ENCODE data around the gene PLPP1.

The PLPP1 gene

GRCh38 chr5:55498457-55498856 lies 36.3 kb downstream of the PLPP1 start:
- no peak for DNase-seq

DNA sequence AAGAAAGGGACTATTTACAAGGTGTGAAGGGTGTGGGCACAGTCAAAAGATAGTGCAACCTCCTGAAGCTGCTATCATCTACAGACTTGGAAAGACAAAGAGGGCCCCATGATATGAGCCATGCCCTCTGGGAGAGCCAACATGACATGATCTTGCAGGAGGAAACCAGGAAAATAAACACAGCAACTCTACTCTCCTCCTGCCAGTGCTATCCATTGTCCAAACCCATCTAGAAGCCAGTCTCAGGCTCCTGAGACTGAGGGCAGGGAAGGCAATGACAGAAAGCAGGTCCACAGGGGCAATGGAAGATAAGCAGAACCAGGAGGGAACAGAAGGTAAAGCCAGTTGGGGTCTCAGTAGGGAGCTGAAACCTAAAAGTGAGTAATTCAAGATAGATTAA lies 37.1 kb downstream of the PLPP1 start:
- DNase-seq = no peak

- DNase-seq = no peak
Measured at GRCh38 chr5:55495216-55495615, 39.5 kb downstream of the PLPP1 start.

- DNase-seq = no peak
Measured at GRCh38 chr5:55492449-55492848, 42.3 kb downstream of the PLPP1 start.

DNA sequence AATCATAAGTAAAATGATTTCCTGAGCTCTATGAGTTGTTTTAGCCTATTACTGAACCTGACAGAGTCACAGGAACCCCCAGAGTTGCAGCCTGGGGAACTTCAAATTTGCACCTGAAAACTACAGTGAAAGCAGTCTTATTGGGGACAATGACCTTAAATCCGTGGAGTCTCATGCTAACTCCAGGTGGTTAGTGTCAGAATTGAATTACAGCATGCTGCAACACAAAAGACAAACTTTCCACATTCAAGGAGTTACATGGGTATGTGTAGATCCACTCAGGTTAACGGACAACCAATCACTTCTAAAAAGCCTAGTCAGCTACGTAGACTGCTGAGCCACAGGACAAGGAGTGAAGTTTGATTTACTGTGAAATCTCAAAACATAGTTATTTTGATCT lies 49.7 kb downstream of the PLPP1 start:
- DNase-seq = no peak

GRCh38 chr5:55484531-55484930 lies 50.2 kb downstream of the PLPP1 start:
- no peak for DNase-seq

DNA sequence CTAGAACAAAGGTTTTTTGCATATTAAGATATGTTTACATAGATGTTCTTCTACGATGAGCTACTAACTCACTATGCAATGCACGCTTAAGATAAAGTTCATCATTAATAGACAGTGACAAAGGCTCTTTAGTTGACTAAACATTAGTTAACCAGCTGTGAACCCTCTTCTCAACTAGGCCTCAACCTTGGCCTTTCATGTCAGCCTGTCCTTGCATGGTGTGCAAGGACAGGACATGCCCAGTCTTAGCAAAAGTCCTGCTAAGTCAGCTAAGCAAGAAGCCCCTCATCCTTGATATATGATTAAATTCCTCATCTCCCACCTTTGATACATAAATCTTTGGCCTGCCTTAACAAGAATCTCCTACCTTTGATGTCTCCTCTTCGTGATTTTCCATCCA lies 50.9 kb downstream of the PLPP1 start:
- DNase-seq = no peak

- no peak for DNase-seq
Measured at GRCh38 chr5:55481293-55481855, 53.4 kb downstream of the PLPP1 start.

DNA sequence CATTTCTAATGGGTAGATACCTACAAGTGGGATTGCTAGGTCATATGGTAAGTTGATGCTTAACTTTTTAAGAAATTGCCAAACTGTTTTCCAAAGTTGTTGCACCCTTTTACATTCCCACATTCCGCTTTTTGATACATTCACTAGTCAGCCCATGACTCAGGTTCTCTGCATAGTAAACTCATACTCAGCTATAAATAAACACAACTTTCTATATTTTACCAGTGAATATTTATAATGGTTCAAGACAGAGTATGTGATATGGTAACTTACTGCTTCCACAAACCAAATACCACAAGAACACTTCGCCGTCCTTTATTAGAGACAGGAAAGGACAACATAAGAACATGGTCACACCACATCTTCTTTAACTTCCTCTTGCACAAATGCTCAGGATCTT lies 54.0 kb downstream of the PLPP1 start:
- DNase-seq = no peak

- no peak for DNase-seq
Measured at GRCh38 chr5:55472642-55473041, 62.1 kb downstream of the PLPP1 start.

DNA sequence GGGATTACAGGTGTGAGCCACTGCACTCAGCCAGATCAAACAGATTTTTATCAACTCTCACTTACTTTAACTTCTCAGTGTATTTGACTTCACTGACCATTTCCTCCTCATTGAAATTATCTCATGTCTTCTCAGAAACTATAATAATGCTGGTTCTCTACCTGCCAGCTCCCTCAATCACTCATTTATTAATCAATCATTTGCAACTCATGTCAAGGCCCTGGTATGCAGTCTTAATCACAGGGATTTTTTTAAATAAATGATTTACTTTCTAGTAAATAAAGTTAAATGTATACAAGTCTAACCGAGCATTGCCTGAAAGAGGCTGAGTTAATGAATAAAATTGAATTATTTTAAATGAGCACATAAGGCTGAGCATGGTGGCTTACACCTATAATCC lies 63.3 kb downstream of the PLPP1 start:
- DNase-seq = no peak

GRCh38 chr5:55470282-55470681 lies 64.5 kb downstream of the PLPP1 start:
- DNase-seq = no peak

DNA sequence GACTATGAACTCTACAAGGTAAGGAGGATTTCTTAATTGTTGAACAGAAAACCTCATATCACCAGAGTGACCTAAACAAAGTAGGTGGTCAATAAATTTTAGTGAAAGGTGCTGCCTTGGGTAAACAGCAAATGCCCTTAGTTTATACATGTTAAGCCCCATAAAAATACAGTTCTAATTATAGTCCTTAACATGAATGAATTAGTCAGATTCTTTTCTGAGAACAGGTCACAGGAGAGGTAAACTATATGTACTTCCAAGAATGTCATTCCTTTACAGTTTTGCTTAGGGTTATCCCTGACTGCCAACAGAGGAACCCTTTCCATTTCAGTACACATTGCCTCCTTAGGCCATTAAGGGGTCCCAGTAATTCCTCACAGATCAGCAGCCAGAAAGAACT lies 64.9 kb downstream of the PLPP1 start:
- DNase-seq = no peak

- no peak for DNase-seq
Measured at GRCh38 chr5:55467862-55468551, 66.8 kb downstream of the PLPP1 start.

DNA sequence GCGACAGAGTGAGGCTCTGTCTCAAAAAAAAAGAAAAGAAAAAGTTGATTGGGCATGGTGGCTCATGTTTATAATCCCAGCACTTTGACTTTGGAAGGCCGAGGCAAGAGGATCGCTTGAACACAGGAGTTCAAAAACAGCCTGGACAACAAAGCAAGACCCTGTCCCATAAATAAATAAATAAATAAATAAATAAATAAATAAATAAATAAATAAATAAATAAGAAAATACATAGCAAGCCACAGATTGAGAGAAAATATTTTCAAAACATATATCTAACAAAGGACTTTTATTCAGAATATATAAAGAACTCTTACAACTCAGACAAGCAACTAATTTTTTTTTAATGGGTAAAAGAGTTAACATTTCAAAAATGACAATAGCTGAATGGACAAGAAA lies 71.2 kb downstream of the PLPP1 start:
- DNase-seq = no peak

GRCh38 chr5:55459572-55459971 lies 75.2 kb downstream of the PLPP1 start:
- DNase-seq = no peak

DNA sequence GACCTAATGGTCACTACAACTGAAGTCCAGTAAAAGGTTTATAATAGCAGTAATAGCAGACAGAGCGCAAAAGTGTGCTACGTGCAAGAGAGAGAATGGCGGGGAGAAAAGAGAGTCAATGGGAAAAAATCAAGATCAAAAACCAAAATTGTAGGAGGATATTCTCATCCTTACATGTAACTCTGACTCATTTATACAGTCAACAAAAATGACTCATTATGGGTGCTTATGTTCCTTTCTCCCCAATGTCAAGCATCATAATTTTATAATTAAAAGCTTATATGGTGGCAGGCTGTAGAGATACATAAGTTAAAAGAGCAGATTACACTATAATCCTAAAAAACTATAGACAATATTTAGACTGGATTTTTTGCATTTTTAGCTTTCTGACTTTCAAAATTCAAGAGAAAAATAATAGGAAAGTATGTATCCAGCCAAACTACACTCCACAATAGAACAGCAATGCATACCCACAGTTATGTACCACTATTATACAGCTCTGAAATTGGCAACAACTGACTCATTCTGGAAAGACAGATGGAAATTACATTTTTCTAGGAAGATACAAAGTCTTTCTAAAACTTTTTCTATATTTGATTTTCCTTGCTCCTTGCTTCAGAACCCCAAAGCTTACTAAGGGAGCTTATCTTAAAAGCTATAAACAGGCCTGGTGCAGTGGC lies 78.4 kb downstream of the PLPP1 start:
- DNase-seq = no peak

DNA sequence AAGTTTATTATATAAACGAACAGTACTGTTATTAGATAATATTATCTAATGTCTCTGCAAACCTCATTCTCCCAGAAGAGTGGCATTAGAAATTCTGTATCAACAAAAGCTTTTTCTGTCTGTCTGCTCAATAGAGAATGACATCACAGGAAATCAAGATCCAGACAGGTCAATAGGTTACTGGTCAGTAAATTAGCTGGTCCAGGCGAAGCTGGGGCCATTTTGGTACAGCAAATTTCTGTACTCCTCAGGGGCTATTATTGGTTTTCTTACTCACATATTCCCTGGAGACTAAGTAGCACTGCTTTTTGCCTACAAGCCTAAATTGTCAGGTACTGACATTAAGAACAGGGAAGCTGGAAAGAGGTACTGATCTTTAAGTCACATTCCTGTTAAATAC lies 80.5 kb downstream of the PLPP1 start:
- no peak for DNase-seq

DNA sequence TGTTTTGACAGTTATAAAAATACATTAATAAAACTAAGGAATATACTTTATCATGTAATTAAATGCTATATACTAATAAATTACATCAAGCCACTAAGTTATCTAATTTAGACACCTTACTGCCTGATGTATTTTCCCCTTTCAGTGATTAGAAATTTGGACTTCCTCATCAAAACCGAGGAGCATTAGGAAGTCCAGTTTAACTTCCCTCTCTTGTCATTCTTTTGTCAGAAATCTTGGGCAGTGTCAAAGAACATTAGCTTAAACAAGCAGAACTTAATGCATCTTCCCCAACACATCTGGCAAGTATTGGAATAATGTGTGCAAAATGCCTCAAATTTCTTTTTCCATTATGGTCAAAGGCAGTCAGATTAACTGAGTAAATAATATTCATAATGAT lies 81.6 kb downstream of the PLPP1 start:
- DNase-seq = no peak

DNA sequence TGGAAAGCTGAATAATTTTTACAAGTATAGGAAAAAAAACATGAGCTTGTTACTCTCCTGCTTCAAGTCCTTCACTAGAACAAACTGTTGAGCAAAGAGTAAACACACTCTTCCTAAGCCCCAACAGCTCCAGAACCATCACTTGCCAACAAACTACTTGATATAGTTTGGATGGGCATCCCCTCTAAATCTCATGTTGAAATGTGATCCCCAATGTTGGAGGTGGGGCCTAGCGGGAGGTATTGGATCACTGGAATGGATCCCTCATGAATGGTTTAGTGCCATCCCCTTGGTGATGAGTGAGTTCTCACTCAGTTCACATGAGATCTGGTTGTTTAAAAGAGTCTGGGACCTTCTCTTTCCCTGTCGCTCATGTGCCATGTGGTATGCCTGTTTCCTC lies 82.8 kb downstream of the PLPP1 start:
- DNase-seq = no peak

DNA sequence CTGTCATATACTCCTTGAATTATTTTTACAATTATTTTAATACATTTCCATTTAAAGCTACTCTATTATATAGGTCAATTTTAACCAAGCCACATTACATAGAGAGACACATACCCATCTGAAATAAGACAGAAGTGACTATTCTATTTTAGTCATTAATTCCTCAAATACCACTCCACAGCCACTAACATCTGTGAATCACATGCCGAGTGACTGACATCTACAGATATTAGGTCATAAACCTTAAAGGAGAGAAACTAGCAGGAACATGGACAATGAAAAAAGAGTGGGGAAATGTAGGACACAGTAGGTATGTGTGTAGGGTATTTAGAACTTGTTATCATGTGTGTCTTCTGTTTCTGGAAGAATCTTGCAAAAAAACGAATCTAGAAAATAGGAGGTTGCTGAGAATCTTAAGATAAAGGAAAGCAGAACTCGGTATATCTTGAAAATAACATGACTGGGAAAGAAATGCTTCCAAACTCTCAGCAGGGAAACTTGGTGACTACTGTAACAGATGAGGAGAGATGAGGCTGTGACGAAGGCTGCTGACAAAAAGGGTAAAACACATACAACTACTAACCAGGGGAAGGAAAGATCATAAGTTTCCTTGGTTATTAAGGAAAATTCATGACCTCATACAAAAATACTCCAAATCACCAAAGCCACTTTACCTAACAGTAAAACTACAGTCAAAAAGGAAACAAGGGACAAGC lies 84.6 kb downstream of the PLPP1 start:
- DNase-seq = no peak

DNA sequence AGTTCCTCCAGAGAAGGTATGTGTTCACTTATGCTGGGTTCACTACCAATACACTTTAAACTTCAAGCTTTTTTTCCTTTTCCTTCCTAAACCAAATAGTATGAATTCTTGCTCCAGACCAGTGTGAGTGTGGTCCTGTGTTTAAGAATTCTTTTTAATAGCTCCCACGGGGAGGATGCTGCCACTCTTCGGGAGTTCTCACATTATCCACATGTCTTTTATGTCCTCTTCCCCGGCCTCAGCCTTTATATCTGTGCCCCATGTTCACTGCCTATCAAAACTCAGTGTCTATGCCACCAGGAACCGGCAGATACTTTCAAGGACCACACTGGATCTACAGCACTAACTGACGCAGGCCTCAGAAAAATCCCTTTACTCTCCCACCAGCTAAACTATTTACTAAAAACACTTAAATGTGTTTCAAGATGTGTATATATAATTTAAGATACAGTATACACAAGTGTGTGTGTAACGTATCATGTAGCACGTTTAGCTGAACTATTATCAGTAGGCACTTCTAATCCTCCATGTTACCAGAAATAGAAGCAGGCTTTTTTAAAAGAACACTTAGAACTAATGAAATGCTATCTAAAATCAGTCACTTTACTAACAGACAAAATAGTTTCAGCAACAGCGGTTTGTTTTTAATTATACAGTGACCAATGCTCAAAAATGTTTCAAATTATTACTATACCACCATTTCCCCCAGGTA lies 88.0 kb downstream of the PLPP1 start:
- DNase-seq = no peak

DNA sequence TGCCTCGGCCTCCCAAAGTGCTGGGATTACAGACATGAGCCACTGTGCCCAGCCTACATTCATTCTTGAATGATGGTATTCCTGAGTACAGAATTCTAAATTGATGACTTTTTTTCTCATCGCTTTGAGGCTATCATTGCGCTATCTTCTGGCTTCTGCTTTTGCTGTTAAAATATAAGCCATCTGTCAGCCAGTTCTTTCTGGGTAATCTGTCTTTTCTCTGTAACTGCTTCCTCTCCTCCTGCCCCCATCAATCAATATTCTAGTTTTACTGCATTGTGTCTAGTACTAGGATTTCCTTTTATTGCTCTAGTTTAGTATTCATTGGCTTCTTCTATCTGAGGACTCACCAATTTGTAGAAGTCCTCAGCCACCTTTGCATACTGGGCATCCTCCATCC lies 89.0 kb downstream of the PLPP1 start:
- DNase-seq = no peak
